Thyroid gland (tissue), 4 donors: ENCODE results near the gene FMNL3.

Source experiments
- POLR2A ChIP-seq, 2 donors: fragments of 450-650 bp; IDR thresholded peaks; one replicate each; pipeline ENCODE4 v1.6.1; 2017; ENCODE audit warnings: antibody characterized with exemption in 2 of 2, mild to moderate bottlenecking in 2 of 2, moderate library complexity in 1 of 2
- TF ChIP-seq, protein P1 (sequence below), 6 experiments: fragments of 200-600 bp in 3 of 6; fragments of 450-650 bp in 3 of 6; sonication (generic) in 3 of 6; IDR thresholded peaks; one replicate each; pipeline ENCODE4 v1.5.1; 2016 to 2019; ENCODE audit warnings: antibody characterized with exemption in 6 of 6, mild to moderate bottlenecking in 2 of 6, inconsistent platforms in 1 of 6, moderate library complexity in 1 of 6

DNA sequence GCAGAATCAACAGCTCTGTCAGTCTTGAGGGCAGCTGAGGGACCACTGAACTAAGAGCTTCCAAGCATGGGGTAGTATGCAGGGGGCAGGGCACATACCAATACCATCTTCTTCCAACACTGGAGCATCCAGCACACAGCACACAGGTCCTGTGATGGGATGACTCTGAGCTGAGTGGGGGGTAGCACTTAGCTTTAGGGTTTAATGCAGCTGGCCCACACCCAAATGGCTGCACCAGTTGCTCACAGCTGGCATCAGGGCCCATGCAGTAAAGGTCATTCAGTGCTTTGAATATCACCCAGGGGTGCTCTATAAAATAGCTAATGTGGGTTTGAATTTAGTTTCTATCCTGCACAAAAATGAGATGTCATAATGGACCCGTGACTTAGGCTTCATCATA is 103.5 kb downstream of the FMNL3 start:
- TF ChIP-seq, protein P1, sequence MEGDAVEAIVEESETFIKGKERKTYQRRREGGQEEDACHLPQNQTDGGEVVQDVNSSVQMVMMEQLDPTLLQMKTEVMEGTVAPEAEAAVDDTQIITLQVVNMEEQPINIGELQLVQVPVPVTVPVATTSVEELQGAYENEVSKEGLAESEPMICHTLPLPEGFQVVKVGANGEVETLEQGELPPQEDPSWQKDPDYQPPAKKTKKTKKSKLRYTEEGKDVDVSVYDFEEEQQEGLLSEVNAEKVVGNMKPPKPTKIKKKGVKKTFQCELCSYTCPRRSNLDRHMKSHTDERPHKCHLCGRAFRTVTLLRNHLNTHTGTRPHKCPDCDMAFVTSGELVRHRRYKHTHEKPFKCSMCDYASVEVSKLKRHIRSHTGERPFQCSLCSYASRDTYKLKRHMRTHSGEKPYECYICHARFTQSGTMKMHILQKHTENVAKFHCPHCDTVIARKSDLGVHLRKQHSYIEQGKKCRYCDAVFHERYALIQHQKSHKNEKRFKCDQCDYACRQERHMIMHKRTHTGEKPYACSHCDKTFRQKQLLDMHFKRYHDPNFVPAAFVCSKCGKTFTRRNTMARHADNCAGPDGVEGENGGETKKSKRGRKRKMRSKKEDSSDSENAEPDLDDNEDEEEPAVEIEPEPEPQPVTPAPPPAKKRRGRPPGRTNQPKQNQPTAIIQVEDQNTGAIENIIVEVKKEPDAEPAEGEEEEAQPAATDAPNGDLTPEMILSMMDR (IDR thresholded peaks at IDR 0.05) = no peak
- TF ChIP-seq POLR2A (IDR thresholded peaks at IDR 0.05) = no peak
